SK-N-SH treated with all-trans-retinoic acid at 6 μM for 48 hours (cell line): ENCODE results near the gene GJB5.

ENCODE experiments used
- ARNTL ChIP-seq: fragments of 450-650 bp; formaldehyde crosslinking; IDR thresholded peaks from 2 replicates; pipeline ENCODE4 v1.5.0; 2020; ENCODE audit warnings: low read depth, mild to moderate bottlenecking, moderate library complexity, borderline replicate concordance
- BACH2 ChIP-seq: fragments of 250-450 bp; sonication (Bioruptor Pico); IDR thresholded peaks from 2 replicates; pipeline ENCODE4 v1.9.0; 2021; ENCODE audit warnings: mild to moderate bottlenecking, borderline replicate concordance
- CREB5 ChIP-seq: fragments of 250-450 bp; sonication (Bioruptor Pico); IDR thresholded peaks from 2 replicates; pipeline ENCODE4 v1.5.1; 2020; ENCODE audit warnings: low read depth, mild to moderate bottlenecking, moderate library complexity
- CSDC2 ChIP-seq: fragments of 250-450 bp; sonication (Bioruptor Pico); IDR thresholded peaks from 2 replicates; pipeline ENCODE4 v1.5.0; 2020; ENCODE audit warnings: mild to moderate bottlenecking, moderate library complexity
- CSRNP3 ChIP-seq: fragments of 250-450 bp; sonication (Bioruptor Pico); IDR thresholded peaks from 2 replicates; pipeline ENCODE4 v1.5.1; 2021; ENCODE audit warnings: mild to moderate bottlenecking, moderate library complexity
- ISL1 ChIP-seq: fragments of 250-450 bp; sonication (Bioruptor Pico); IDR thresholded peaks from 2 replicates; pipeline ENCODE4 v2.1.2; 2022; ENCODE audit warnings: mild to moderate bottlenecking, moderate library complexity
- OSR1 ChIP-seq: fragments of 250-450 bp; sonication (Bioruptor Pico); IDR thresholded peaks from 2 replicates; pipeline ENCODE4 v1.8.0; 2022; ENCODE audit warnings: moderate library complexity, mild to moderate bottlenecking, inconsistent platforms
- PATZ1 ChIP-seq: fragments of 250-450 bp; sonication (Bioruptor Pico); IDR thresholded peaks from 2 replicates; pipeline ENCODE4 v1.8.0; 2020; ENCODE audit warnings: mild to moderate bottlenecking, moderate library complexity, borderline replicate concordance
- PPARA ChIP-seq: fragments of 250-450 bp; sonication (Bioruptor Pico); IDR thresholded peaks from 2 replicates; pipeline ENCODE4 v1.5.0; 2020; ENCODE audit warnings: mild to moderate bottlenecking, borderline replicate concordance
- RARB ChIP-seq: fragments of 250-450 bp; sonication (Bioruptor Pico); IDR thresholded peaks from 2 replicates; pipeline ENCODE4 v1.8.0; 2021; ENCODE audit warnings: mild to moderate bottlenecking, moderate library complexity
- SNAI2 ChIP-seq: fragments of 250-450 bp; sonication (Bioruptor Pico); IDR thresholded peaks from 2 replicates; pipeline ENCODE4 v1.5.0; 2020; ENCODE audit warnings: mild to moderate bottlenecking, moderate library complexity
- ZFP3 ChIP-seq: fragments of 250-450 bp; sonication (Bioruptor Pico); IDR thresholded peaks from 2 replicates; pipeline ENCODE4 v1.5.0; 2020; ENCODE audit warnings: mild to moderate bottlenecking, moderate library complexity
- ZNF70 ChIP-seq: fragments of 450-650 bp; formaldehyde crosslinking; IDR thresholded peaks from 2 replicates; pipeline ENCODE4 v1.5.0; 2020; ENCODE audit warnings: mild to moderate bottlenecking, moderate library complexity

- TF ChIP-seq SNAI2 (CRISPR knock-in tag) (no peak), BACH2 (no peak), OSR1 (CRISPR knock-in tag) (no peak), PPARA (CRISPR knock-in tag) (no peak), ISL1 (no peak), ARNTL (CRISPR knock-in tag) (no peak), ZNF70 (no peak), CSDC2 (CRISPR knock-in tag) (no peak), CREB5 (CRISPR knock-in tag) (no peak), CSRNP3 (CRISPR knock-in tag) (no peak), PATZ1 (no peak), RARB (CRISPR knock-in tag) (no peak), ZFP3 (no peak)
These were observed 26.4 kb downstream of the GJB5 start, which contains the start of gene GJB3 for GRCh38 chr1:34781071-34781843.
